HG03378 (cell line): ENCODE measurements around the gene DEFB108B.
"Not testable (repeated sequence)": the region's sequence is repeated elsewhere in the genome, so short reads cannot be mapped to it uniquely, and the experiment has no call there.

ENCODE experiments used
- ATAC-seq: cut with Tn5 transposase; IDR thresholded peaks from one replicate; pipeline ENCODE4 v1.9.1; 2021; ENCODE audit warnings: mild to moderate bottlenecking, moderate library complexity; ENCODE audit not compliant: unreplicated experiment

The DEFB108B gene

DNA sequence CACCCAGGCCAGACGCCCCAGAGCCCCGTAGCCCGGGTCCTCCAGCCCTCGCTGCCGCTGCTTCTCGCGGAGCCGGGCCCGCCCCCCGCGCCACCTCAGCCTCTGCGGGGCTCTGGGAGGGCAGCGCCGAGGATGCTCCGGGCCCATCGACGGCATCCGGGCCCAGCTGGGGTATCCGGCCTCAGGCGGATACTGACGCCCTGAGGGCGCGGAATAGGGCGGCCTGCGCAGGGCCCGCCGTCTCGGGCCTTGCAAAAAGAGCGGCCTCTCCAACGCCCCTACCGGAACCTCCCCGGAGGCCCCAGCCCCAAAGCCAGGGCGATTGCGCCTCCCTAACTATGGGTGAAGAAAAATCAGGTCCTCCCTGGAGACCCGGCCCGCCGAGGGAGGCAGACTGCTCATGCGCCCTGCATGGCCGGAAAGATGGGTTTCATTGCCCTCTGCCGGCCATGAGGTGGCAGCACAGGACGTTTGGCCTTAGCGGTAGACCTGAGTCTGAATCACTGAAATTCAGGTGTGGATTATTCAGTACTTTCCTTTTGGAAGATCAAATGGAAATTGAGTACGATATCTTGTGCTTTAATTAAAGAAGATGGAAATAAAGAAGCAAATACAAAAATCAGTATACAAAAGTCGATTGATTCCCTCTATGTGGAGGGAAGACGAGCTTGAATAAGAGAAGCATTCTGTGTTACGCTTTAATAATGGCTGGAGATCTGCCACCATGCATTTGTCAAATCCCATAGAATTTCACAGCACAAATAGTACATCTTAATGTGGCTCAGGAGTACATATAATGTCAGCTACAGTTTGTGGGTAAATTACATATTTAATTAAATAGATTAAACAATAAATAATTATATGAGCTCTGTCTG lies 19.3 kb upstream of the DEFB108B start:
- ATAC-seq, result not testable (repeated sequence)

DNA sequence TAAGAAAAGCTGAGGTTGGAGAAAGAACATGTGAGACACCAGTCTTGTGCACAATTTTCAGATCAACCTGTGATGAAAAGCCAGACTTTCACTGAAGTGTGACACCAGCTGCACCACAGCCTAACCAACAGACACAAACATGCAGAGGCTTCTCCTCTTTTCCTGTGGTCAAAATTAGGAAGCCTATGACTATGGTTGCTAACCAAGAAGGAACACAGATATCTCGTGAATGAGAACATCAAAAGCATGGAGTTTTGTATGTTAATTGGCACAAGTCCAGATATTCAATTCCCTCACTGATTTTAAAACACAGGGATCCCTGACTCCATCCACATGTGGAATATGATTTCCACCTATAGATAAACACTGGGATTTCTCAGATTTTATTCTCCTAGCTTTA lies 11.5 kb upstream of the DEFB108B start:
- ATAC-seq, result not testable (repeated sequence)

DNA sequence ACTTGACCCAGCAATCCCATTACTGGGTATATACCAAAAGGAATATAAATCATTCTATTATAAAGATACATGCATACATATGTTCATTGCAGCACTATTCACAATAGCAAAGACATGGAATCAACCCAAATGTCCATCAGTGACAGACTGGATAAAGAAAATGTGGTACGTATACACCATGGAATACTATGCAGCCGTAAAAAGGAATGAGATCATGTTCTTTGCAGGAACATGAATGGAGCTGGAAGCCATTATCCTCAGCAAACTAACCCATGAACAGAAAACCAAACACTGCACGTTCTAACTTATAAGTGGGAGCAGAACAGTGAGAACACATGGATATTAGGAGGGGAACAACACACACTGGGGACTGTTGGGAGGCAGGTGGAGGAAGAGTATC lies 3.8 kb upstream of the DEFB108B start:
- not testable (repeated sequence) for ATAC-seq

DNA sequence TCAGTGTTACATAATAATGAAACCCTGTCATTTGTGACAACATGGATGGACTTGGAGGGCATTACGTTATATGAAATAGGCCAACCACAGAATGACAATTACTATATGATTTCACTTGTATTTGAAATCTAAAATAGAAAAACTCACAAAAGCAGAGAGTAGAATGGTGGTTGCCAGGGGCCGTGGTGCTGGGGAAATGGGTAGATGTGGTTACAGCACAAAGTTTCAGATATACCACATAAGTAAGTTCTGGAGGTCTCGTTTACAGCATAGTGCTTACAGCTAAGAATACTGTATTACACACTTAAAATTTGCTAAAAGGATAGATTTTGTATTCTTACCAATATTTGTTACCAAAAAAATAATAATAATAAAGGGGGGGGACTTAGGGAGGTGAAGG lies 3.3 kb upstream of the DEFB108B start:
- ATAC-seq, result not testable (repeated sequence)

DNA sequence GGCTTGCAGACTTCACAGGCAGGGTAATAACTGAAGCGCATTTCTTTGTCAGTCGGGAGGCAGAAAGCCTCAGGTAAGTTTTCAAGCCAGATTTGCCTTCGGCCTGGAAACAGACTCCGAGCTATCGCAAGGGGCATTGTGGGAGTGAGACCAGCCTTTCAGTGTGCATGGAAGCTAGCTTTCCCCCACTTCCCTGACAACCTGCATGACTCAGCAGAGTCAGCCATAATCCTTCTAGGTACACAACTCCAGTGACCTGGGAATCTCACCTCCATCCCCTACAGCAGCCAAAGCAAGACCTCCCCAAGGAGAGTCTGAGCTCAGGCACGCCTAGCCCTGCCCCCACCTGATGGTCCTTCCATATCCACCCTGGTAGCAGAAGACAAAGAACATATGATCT lies 9.7 kb downstream of the DEFB108B start:
- not testable (repeated sequence) for ATAC-seq

DNA sequence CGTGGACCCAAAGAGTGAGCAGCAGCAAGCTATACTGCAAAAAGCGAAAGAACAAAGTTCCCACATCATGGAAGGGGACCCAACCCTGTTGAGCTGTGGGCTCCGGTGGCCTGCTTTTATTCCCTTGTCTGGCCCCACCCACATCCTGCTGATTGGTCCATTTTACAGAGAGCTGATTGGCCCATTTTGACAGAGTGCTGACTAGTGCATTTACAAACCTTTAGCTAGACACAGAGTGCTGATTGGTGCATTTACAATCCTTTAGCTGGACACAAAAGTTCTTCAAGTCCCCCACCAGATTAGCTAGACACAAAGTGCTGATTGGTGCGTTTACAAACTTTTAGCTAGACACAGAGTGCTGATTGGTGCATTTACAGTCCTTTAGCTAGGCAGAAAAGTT lies 10.4 kb downstream of the DEFB108B start:
- ATAC-seq, result not testable (repeated sequence)

DNA sequence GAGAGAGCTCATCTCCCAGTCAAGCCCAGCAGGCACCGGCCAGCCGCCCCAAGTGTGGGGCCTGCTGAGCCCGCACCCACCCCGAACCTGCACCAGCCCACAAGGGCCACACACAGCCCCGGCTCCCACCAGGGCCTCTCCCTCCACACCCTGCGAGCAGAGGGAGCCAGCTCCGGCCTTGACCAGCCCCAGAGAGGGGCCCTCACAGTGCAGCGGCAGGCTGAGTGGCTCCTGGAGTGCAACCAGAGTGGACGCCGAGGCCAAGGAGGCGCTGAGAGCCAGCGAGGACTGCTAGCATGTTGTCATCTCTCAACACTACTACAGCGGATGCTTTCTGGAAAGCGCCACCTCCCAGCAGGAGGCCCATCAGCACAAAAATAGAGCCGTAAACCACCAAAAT lies 10.9 kb downstream of the DEFB108B start:
- no peak for ATAC-seq

DNA sequence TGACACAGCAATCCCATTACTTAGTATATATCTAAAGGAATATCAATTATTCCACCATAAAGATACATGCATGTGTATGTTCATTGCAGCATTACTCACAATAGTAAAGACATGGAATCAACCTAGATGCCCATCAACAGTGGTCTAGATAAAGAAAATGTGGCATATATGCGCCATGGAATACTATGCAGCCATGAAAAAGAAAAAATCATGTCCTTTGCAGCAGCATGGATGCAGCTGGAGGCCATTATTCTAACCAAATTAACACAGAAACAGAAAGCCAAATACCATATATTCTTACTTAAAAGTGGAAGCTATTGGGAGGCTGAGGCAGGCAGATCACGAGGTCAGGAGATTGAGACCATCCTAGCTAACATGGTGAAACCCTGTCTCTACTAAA lies 20.9 kb downstream of the DEFB108B start:
- ATAC-seq, result not testable (repeated sequence)

DNA sequence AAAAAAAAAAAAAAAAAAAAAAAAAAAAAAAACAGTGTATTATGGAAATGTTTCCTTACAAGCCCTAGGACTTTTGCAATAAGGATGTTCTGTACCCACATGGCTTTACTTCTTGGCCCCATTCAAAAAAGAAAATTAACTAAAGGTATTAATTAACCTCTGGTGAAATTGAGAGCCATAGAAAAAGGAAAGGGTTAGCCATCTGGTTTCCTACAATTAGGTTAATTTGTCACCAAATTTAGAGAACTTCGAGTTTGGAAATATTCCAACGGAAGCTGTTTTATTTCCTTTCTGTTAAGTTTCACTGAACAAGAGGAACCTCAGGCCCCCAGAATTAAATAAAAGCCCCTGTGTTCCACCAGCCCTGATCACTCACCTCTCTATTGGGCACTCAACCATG lies 22.9 kb downstream of the DEFB108B start:
- not testable (repeated sequence) for ATAC-seq

DNA sequence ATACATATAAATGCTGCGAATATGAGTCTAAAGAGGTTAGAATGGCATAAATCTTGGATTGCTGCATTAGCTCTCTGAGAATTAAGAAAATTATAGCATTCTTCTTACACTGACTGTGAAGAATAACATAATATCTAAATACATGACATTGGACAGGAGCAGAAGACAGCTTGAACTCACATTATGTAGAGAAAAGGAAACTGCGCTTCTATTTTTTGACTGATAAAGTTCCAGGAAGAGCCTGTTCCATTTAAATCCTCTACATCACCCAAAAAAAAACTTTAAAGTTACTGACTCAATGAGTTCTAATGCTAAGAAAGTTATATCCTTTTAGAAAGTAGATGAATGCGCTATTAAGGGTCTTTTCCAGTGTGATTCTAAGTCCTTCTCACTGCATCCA lies 27.8 kb downstream of the DEFB108B start:
- ATAC-seq, result not testable (repeated sequence)

DNA sequence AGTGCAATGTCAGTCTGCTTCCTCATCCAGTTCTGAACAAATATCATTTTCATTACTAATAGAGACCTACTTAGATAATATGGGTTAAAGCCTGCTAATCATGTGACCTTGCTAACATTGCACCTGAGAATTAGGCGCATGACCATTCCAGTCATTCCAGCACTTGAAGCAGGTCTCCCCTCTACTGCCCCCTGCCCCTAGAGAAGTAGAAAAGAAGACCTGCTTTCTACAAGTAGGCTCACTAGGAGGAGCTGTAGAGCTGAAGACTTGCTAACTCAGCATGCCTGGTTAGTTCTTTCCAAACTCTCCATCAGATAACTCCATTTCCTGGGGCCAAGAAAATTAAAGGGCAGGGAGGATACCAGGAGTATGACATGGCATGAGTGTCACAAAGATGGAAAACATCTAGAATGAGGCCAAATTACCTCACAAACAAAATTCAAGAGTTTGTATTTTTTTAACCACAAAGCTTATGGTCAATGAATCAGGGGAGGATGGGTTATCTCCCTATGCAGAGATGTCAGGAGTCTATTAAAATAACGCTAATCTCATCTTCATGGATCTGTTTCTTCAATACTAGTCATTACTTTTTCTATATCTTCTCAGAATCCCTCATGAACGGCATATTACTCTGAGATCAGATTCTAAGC lies 31.1 kb downstream of the DEFB108B start:
- ATAC-seq, result not testable (repeated sequence)

DNA sequence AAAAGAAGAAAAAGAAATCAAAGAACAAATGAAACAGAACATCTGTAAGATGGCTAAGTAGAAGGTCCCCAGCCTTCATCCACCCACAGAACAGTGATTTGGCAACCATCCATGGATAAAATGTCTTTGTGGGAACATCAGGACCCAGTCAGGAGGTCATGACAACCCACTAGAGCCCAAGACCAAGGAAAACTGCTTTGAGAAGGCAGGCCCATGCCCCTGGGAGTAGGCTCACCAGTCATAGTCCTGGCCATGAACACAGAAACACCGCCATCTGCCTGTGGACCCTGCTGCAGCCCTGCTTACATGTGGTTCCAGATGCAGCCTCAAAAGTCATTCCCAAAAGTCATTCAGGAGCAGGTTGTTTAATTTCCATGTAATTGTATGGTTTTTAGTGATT lies 34.2 kb downstream of the DEFB108B start:
- ATAC-seq, result not testable (repeated sequence)

DNA sequence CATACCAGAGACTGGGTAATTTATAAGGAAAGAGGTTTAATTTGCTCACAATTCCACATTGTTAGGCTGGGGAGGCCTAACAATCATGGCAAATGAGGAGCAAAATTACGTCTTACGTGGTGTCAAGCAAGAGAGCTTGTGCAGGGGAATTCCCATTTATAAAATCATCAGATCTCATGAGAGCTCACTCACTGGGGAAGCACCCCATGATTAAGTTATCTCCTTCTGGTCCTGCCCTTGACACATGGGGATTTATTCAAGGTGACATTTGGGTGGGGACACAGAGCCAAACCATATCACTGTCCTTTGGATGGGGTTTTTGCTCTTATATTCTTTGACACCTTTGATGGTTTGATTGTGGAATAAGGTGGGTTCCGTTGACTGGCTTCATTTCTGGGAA lies 36.9 kb downstream of the DEFB108B start:
- ATAC-seq, result not testable (repeated sequence)

DNA sequence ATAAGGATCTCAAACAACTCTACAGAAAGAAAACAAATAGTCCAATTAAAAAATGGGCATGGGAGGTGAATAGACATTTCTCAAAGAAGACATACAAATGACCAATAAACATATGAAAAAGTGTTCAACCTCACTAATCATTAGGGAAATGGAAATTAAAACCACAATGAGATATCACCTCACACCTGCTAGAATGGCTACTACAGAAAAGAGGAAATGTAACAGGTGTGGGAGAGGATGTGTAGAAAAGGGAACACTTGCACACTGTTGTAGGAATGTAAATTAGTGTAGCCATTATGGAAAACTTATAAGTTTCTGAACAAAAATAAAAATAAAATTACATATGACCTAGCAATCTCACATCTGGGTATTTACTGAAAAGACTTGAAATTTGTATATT lies 37.7 kb downstream of the DEFB108B start:
- ATAC-seq, result not testable (repeated sequence)

DNA sequence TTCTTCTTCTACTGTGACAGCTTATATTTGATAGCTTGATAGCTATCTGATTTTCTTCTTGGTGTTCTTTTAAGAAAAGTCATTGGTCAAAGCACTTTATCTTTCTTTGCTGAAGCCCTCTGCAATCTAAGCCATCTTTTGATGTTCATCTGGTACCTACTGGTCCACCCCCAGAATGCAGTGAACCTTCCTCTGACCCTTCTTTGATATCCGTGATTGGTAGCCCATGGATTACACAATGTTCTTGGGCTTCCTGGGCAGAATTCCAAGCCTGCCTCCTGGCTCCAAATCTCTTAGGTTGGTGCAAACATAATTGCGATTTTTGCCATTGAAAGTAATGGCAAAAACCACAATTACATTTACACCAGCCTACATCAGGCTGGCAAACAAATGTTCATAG lies 43.3 kb downstream of the DEFB108B start:
- not testable (repeated sequence) for ATAC-seq

DNA sequence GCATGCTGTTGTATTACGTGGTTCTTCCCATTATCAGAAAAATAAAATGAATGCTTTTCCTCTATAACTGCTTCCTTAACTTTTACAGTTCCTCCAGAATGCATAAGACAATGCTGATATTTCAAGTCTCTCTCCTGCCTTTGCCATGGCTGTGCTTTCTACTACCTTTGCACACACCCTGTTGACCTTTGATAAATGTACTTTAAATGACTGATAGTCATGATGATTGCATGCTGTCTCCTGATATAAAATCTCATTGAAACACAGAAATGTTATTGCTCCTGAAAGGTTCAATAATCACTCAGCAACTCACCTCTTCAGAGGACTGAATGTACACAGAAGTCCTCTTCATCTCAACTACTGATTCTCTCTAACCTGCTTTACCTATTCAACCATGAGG lies 45.1 kb downstream of the DEFB108B start, which contains the start of gene DEFB131B:
Gene DEFB131B (plus strand): TSS at position 395 of the 400 bp plus-strand sequence. CDS start 0 bp downstream, at position 395.
- not testable (repeated sequence) for ATAC-seq

DNA sequence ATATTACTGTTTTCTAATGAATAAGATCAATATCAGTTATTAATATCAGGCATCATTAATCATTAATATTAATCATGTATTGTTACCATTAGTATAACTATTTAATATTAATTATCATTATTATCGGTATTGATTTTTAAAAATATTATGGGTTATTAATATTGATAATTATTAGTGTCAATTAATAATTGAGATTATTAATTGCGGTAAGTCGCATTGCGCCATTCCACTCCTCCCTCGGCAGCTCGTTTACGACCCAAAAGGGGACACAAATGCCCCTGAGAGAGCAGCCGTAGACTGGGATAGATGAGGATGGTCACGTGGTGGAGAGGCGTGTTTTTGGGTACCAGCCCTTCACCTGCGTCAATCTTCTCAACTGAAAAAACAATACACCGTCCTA lies 52.8 kb downstream of the DEFB108B start:
- not testable (repeated sequence) for ATAC-seq
